RKO (cell line): ENCODE results near the gene CCNH.

Experiments
- DNase-seq: peaks from one replicate; pipeline ENCODE4 v3.0.0-alpha.2; 2016; ENCODE audit warnings: low spot score

The CCNH gene

DNA sequence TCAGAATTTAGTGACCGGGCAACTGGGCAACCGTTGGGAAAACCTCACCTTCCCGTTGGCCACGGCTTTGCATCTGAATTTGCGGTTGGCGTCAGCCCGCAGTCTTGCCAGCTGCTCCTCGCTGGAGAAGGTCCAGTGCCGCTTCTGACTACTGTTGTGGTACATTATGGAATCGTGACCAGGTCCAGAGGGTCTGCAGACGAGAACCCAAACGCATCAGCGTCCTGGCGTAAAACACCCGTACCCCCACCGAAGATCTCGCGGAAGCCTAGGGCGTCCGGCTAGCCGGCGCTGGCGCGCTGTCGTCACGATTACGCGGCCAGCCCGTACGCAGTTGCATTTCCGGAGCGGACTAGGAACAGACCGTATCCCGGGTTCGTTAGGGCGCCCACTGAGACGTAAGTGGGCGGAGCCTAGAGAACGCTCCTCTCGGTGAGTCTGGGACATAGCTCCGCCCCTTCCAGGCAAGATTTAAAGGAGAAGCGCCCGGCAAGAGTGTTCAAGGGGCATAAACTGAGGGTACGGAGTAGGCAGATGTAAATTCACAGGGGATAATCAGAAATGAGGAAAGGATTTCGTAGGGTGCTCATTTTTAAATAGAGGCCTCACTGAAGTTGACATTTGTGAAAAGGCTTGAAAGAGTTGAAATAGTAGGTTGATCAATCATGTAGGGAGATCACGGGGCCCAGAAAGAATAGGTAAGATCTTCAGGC lies at the start of gene CCNH:
Gene CCNH (minus strand): TSS at position 301 of the 713 bp plus-strand sequence. CDS start 136 bp downstream, at position 165.
- DNase-seq = peak; percentile 98

DNA sequence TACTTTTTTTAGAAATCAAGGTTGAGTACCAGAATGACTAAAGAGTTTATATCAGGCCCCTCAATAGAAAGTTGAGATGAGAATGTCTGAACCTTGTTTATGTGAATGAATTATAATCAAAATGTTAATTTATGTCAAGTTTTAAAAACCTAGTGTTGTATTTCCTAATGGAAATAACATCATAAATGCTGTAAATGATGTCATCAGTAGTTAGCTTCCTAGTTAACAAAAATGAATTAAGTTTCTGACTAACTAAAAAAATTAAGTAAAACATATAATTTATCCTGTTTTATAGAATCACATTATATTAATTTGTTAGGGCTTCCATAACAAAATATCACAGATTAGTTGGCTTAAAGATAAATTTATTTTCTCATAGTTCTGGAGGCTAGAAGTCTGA lies 45.0 kb upstream of the CCNH start:
- DNase-seq = no peak

DNA sequence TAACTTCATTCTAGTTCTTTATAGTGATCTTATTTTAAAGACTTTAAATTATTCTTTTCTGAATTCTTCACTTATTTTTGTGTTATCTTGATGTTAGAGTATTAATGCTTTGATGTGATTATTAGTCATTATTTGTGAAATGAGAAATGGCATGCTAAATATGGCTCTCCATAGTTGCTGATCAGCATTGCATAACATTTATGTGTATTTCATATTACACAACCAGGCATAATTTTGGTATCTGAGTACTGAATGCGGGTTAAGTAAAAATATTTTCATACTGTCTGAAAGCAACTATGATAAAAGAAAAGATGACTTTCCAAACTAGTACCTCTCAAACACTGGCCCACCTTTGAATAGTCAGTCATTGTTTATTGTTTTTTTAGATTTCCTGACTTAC lies 41.1 kb upstream of the CCNH start:
- no peak for DNase-seq

DNA sequence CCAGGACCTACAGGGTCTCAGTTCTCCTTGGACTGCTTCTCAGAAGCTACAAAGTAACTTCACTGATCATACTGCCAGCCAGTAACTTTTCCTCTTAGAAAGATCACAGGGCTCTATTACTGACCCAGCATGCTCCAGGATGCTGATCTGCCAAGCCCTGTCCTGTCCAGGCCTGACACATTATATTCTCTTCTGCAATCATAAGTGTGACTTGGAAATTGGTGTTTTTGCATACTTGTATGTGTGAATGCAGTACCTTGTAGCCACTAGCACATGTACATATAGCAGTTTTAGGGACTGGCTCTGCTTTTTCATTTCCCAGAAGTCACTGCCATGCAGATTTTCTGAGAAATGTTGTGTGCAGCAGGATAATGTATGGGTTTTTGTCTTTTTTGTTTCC lies 40.1 kb upstream of the CCNH start:
- no peak for DNase-seq

DNA sequence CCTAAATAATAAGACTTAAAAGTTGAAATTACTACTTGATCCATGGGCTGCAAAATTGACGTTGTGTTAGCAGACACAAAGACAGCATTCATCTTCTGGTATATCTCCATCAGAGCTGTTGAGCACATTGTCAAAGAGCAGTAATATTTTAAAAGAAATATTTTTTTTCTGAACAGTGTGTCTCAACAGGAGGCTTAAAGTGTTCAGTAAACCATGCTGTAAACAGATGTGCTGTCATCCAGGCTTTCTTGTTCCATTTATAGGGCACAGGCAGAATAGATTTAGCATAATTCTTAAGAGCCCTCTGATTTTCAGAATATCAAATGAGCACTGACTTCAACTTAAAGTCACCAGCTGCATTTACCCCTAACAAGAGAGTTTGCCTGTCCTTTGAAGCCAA lies 29.7 kb upstream of the CCNH start:
- DNase-seq = no peak

DNA sequence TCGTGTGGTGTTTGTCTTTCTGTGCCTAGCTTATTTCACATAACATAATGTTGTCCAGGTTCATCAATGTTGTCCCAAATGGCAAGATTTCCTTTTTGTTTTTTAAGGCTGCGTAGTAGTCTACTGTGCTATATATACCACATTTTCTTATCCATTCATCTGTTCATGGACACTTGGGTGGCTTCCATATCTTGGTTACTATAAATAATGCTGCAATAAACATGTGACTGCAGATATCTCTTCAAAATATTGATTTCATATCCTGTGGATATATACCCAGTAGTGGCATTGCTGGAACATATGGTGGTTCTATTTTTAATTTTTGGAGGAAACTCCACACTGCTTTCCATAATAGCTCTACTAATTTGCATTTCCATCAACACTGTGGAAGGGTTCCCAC lies 25.5 kb upstream of the CCNH start:
- DNase-seq = no peak

DNA sequence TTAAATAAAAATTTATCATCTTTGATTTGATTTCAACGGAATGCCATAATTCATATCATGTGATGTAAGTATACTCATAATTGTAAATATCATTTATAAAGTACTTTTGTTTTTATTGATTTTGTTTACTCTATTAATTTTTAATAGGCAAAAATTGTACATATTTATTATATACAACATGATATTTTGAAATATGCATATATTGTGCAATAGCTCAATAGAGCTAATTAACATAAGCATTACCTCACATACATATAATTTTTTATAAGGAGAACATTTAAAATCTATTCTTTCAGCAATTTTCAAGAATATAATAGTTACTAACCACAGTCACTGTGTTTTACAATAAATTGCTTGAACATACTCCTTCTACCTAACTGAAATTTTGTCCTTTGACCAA lies 25.0 kb upstream of the CCNH start:
- no peak for DNase-seq

DNA sequence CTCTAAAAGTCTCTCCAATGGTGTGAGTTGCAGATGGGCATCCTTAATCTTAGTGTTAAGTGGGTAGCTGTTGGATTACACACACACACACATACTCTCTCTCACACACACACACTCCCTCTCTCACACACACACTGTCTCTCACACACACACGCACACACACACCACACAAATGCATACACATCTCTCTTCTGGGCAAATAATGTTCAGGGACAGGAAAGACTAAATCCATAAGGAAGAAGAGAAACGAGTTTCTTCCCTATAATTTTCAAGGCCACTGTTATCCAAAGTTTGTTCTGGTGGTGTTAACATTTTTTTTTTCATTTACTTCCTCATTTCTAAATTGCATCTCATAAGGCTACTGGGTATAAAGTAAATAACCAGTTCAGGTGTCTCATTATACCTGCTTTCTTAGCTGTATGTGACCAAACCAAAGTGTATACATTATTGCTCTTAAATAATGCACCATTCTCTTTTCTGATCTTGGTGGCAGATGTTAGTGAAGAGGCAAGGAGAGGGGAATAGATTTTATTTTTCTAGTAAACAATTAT lies 22.5 kb upstream of the CCNH start:
- DNase-seq = no peak

DNA sequence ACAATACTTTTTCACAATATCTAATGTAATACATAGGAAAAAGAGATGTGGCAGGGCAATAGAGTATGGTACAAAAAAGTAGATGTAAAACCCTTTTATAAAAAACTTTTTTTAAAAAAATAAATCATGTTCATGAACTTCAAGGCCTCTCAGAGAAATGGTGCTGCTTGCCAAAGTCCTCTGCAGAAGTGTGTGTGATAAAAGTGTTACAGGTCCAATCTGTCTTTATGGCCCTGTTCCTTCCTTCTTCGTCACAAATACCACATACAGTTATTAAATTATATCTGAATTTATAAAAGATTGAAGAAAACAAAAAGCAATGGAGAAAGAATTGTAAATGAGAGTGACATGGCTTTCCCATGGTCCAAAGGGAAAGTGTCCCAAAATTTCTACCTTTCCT lies 21.7 kb upstream of the CCNH start:
- DNase-seq = no peak

DNA sequence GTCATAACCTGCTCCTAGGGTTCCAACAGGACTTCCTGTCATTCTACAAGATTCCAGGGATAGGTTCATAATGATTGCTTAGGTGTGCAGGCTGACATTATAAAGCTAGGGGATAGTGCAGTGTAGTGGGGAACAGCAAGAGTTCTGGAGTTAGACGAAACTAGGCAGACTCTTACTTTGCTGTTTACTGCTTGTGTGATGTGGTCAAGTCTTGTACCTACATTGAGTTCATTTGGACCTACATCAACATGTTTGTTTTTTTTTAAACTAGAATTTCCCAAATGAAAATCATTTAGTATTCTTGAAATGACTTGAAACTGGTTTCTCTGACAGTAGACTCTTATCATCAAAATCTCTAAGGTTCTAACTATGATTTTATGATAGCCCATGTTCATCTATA lies 21.2 kb upstream of the CCNH start:
- no peak for DNase-seq

DNA sequence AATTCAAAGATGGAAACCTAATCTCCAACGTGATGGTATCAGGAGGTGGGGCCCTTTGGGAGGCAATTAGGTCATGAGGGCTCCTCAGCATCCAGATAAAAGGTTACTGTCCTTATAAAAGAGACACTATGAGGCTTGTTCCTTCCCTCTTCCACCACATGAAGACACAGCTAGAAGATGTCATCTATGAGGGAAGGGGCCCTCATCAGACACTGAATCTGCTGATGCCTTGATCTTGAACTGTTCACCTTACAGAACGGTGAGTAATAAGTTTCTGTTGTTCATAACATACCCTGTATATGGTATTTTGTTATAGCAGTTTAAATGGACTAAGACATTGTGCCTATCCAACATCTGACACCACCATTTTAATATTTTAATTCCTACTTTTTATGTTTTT lies 19.7 kb upstream of the CCNH start:
- no peak for DNase-seq

DNA sequence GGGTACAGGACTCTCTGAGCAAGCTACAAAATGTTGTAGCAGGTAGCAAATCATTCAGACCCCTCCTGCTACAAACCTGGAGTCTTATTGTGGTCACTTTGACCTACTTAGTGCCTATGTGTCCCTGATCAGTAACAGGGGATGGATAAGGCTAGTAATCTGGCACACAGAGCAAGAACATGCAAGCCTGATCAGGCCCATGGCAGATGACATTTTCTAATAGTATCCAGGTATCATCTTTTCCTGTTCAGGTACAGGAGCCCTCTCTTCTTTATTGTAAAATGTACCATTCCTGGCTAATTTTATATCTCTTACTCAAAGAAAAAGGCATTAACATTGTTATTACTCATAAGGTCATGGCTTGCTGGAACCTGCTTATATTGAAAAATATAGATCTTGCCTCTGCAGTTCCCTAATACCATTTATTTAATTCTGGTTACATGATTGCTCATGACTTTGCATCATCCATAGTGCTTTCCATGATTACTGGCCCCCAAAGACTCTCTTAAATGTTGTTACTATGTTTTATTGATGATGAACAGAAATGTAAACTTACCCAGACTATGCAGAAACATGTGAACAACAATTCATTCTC lies 18.2 kb upstream of the CCNH start:
- no peak for DNase-seq

DNA sequence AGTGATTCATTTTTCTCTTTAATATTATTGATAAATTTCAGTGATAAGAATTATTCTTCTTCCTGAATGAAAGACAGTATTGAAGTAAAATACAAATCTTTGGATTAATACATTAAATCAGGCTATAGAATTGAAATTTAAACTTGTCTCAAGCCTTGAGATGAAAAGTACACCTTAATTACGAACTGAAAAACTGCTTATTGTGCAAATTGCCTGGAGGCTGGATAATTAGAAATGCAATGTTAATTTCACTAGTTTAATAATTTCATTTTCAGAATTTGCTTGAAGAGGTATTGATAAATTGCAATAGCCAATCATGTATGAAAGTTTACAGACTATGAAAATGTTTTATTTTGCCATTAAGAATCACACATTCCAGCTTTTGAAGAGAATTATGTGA lies 11.0 kb upstream of the CCNH start:
- no peak for DNase-seq

DNA sequence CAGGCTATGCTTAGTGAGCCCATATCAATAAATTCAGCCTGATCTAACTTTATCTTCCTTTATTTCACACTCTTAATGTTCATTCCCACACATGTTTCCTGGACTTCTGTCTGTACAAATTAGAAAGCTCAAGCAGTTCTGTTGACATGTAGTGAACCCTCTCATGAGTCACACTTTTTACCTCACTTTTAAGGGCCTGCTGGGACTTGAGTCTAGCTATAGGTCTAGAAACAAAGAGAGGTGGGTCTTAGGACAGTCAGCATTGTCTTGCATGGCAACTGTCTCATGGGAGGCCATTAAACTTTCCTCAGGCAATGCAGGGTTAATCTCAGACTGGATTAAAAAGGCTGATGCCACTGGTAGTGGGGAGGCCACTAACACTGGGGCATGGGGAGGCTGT lies 8.6 kb upstream of the CCNH start:
- DNase-seq = no peak

DNA sequence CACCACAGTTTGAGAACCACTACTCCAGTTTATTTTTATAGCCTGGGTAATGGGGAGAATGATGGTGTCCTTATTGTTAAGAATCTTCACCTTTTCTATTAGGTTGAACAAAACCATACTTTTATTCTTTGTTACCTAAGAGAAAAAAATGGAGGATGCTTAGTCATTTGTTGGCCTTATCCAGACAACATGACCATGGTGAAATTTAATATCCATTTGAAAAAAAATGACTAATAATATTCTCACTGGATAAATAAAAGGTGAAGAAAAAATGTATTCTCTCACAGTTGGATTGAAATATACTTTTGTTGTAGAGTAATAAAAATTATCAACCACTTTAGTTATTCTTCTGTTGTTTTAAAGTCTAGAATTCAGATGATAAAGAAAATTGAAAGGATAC lies 5.8 kb upstream of the CCNH start:
- DNase-seq = no peak

DNA sequence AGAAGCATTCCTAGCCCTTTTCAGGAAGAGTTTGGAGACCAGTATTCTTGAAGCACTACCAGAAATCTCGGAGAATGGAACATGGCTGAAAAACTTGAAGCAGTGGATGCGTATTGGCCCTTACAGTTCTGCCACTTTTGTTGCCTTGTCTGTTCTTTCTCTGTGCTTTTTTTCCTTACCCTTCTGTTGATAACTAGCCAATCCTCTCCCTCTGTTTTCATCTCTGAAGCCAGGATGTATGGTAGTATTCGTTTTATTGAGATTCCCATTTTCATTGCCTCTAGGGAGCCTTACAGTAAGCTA lies 564 bp upstream of the CCNH start:
- peak; percentile 26 for DNase-seq

DNA sequence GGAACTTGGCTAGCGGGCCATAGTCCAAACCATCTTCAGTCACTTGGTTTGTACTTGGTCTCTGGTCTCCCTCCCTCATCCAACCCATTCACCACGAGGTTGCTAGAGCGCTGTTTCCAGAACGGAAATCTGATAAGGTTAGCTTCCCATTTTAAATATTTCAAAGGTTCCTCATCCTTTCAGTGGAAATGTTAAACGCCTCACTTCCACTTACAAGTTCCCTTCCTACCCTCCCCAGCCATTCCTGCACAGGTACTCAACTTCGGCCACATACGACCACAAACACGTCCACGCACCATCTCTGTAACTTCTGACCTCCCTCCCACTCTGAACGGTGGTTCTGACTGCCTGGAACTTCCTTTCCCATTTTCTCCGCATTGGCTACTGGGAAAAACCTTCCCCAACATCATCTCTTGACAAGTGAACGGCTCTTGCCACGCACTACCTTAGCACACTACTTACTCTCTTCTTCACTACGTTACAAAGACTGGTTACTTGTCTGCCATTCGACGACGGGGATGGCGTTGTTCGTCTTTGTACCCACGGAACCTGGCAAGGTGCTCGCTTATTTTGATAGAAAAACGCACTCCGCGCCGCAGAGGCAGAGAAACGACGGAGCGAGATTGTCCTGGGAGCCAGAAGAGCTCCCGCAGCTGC lies 629 bp downstream of the CCNH start:
- peak; percentile 78 for DNase-seq

DNA sequence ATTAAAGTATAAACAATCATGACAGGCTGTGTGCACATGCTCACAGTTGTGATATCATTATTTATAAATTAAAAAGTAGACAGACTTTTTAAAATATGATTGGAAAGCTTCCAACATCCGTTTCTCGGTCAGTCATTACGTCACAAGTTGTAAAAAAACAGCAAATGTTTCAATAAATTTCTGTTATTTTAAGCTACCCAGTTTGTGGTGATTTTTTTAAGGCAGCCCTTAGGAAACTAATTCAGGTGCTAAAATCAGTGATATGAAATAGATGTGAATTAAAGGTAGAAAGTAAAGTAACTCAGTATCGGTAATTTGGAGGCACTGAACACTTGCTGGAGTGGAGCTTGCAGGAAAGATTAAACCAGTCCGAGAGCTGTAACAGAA lies 1.2 kb downstream of the CCNH start:
- peak; percentile 45 for DNase-seq

DNA sequence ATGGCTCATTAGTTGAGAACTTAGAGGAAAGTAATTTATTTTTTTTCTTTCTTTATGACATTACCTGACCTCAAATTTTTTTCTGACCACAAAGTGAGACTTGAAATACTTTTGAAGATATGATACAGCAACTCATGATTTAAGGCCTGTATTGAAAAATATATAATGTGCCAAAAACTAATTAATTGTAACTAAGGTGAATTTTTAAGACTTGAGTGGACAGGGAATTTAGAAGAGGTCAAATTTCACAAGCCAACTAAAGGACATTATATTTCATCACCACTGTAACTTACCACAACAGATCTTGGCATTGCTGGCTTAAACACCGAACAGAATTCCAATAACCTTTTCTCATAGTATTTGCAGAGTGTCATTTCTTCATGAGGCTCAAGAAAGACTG lies 1.8 kb downstream of the CCNH start:
- DNase-seq = peak; percentile 45

DNA sequence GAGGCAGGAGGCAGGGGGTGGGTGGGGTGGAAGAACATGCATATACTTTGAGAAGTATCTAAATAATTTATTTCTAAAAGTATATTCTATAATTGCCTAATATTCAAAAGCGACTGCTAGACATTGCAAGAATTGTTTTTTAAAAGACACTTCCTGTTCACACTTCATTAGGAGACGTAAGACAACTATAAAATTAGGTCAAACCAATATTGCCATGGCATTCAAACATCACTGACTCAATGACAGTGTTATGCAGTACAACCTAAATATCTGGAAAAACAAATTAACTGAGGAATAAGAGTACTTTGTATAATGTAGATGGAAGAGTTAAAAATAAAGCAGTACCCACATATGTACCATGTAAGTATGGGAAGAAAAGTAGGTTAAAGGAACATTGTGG lies 4.5 kb downstream of the CCNH start:
- no peak for DNase-seq

DNA sequence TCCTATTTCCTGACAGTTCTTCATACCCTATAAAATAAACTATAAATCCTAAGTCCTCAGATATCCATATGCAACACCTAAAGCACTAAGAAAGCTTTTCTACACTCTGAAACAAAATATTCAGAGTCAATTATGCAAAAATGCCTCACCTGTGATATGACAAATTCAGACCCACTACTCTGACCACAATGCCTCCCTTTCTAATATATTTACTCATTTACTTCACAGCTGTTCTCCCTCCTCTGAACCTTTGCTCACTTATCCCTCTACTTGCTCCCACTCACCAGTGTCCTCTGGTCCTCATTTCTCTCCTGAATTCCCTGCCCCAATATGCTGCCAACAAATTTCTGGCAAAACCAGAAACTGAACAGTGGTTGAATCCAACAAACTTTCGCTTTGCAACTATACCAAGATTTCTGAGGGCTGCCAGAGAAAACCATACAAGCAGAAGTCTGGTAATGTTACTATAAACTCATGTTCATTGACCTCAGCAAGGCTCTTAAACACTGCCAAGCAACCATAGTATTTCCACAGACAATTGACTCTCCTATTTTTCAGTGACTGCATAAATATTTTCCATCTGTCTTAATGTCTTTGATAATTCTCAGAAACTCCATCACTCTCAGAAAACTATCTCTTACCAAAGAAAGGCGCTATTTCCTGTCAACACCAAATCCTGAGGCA lies 7.1 kb downstream of the CCNH start:
- DNase-seq = no peak

DNA sequence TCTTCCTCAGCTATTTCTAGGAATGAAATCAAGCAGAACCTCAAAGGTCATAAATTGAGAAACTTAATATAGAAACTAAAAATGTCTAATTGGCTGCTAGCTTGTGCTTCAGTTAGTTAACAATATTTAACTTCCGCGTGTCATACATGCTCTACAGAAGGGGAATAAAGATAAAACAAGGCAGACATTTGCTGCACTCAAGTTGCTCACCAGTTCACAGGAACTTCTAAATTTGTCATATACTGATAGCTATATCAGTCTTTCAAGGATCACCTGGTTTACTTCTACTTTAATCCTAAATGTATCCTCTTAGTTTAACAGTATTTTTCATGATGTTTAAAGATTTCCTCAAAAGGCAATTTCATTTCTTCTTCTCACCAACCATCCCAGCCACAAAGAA lies 8.4 kb downstream of the CCNH start:
- no peak for DNase-seq

DNA sequence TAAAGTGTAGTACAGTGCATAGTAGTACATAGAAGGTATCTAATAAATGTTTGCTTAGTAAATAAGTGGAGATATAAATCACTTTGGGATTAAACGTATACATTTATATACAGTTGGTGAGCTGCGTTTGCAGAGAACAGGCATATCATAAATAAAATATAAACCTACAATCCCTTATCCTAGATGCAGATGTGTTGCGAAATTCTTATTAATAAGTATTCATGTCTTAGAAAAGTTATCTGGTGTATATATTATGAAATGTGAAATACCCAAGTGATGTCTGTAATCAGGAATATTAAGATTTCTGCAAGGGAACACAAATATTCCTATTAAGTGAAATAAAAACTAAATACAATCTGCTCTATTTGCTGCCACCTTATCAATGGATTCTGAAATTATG lies 8.8 kb downstream of the CCNH start:
- DNase-seq = no peak
